Mesodermal cell (in vitro differentiated cells): ENCODE data around the gene CDYL.
"Not testable (repeated sequence)": the region's sequence is repeated elsewhere in the genome, so short reads cannot be mapped to it uniquely, and the experiment has no call there.

Experiments used
- H3K27ac ChIP-seq: 2 replicates; pipeline ENCODE4 v1.7.0; 2013; ENCODE audit warnings: mild to moderate bottlenecking, low read depth, low read length, moderate library complexity; ENCODE audit not compliant: severe bottlenecking
- H3K36me3 ChIP-seq: 2 replicates; pipeline ENCODE4 v1.7.1; 2013; ENCODE audit warnings: mild to moderate bottlenecking, low read length, moderate library complexity; ENCODE audit not compliant: control insufficient read depth, insufficient read depth
- H3K4me1 ChIP-seq: one replicate; pipeline ENCODE4 v1.7.1; 2013; ENCODE audit warnings: mild to moderate bottlenecking, low read length; ENCODE audit not compliant: insufficient read depth, control insufficient read depth, poor library complexity, severe bottlenecking
- H3K4me3 ChIP-seq: 2 replicates; pipeline ENCODE4 v1.7.0; 2013; ENCODE audit warnings: low read length, control low read depth, mild to moderate bottlenecking; ENCODE audit not compliant: insufficient read depth, poor library complexity, severe bottlenecking; ENCODE audit errors: extremely low read depth
- H3K9me3 ChIP-seq: 2 replicates; pipeline ENCODE4 v1.7.1; 2013; ENCODE audit warnings: mild to moderate bottlenecking, low read length, moderate library complexity; ENCODE audit not compliant: control insufficient read depth
- WGBS, 2 experiments: methylation state at CpG; one replicate each; pipeline ENCODE4 v1.1.5; 2013; ENCODE audit warnings: missing lambda C conversion rate in 2 of 2; ENCODE audit not compliant: insufficient coverage in 2 of 2; 5-methylcytosine and 5-hydroxymethylcytosine counted together

The CDYL gene

GRCh38 chr6:4815584-4815983 lies 39.4 kb downstream of the CDYL start:
- Histone ChIP-seq H3K9me3 (no peaks in the 10 kb centered on the region), H3K27ac (no peak overlapping the region), H3K36me3 (no peaks in the 10 kb centered on the region), H3K4me3 (no peak overlapping the region), H3K4me1 (peaks cover 22% of the 10 kb centered on the region)
- no CpG with 5 or more reads among the region's 2 CpGs for WGBS, 2 experiments

DNA sequence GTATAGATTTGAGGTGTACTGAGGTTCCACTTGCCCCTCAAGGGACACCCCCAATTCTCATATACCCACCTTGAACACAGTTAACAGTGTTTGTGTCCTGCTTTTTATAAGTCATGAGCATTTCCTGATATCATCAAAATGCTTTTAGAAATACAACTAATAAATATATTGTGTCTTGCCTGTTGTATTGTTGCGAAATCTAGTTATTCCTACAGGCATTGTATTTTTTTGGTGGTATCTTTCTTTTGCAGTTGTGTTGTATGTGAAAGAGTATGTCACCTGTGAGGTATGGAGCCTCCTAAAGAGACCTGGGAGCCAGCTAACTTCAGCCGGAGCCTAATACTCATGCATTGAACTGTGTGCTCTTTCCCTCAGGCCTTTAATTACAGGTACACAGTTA lies 40.7 kb downstream of the CDYL start:
- 80 to 100% methylated on average over 1 to 2 of the region's 2 CpGs for WGBS, 2 experiments

GRCh38 chr6:4817551-4817950 lies 41.3 kb downstream of the CDYL start:
- Histone ChIP-seq H3K4me3 (no peak overlapping the region), H3K4me1 (peaks cover 5% of the 10 kb centered on the region), H3K36me3 (no peaks in the 10 kb centered on the region), H3K9me3 (no peaks in the 10 kb centered on the region), H3K27ac (no peak overlapping the region)
- WGBS, 2 experiments, result 100% methylated on average over 1 of the region's 4 CpGs; no CpG with 5 or more reads in 1 of the 2 experiments

More for the DNA sequence above, 40.7 kb downstream of the CDYL start:
- Histone ChIP-seq H3K4me1 (peaks cover 11% of the 10 kb centered on the region), H3K27ac (no peak overlapping the region), H3K4me3 (no peak overlapping the region), H3K9me3 (no peaks in the 10 kb centered on the region), H3K36me3 (no peaks in the 10 kb centered on the region)

GRCh38 chr6:4818272-4818938 lies 42.2 kb downstream of the CDYL start:
- Histone ChIP-seq H3K27ac (no peak overlapping the region), H3K9me3 (no peaks in the 10 kb centered on the region), H3K36me3 (no peaks in the 10 kb centered on the region), H3K4me1 (peaks cover 4% of the 10 kb centered on the region), H3K4me3 (no peak overlapping the region)
- WGBS, 2 experiments, result 94 to 95% methylated on average over 3 of the region's 4 CpGs

DNA sequence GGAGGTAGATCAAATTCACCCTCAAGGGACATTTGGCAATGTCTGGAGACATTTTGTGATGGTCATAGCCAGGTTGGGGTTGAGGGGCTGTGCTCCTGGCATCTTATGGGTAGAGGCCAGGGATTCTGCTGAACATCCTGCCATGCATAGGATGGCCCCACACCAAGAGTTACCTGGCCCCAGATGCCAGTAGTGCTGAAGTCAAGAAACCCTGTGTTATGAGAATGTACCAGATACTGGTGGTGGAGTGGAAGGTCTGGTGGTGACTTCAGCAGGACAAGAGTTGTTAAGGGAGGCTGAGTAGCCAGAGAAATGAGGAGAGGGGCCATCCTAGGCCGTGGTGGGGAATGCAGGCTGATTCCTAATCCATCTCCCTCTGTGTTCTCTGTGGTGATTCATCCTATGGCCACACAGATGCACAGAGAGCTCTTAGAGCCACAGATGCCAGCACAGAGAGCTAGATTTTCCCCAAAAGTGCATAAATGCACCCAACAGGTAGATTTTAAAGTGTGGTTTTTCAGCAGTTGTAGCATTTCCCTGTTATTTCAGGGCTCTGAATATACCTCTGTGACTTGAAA lies 43.6 kb downstream of the CDYL start:
- Histone ChIP-seq H3K27ac (no peak overlapping the region), H3K9me3 (no peaks in the 10 kb centered on the region)
- WGBS, 2 experiments, result no CpG with 5 or more reads among the region's 1 CpG

DNA sequence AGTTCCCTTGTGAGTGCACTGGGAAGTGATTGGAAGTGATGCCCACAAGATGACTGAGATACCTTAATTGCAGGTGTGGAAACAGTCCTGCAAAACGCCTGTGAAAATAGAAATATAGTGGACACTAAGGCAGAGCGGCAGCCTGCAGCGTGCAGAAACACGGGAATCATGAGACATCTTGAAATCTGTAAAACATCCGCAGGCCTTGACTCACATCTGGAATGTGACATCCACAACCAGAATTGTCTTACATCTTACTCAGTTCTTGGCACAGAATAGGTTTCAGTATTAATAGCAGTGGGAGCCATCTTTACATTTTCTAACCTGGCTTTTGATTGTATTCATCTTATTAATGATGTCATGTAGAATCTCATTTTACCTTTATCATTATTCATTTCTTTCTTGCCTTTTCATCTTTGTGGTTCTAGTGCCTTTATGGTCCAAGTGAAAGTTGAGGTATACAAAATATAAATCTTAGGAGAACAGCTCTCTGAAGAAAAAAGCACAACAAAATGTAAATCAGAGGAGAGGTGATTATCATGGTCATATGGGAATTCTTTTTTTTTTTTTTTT lies 44.6 kb downstream of the CDYL start:
- Histone ChIP-seq H3K27ac (no peak overlapping the region), H3K9me3 (peaks cover 2% of the 10 kb centered on the region), H3K4me1 (peaks cover 4% of the 10 kb centered on the region), H3K36me3 (no peaks in the 10 kb centered on the region), H3K4me3 (no peak overlapping the region)
- 88 to 92% methylated on average over 5 of the region's 5 CpGs for WGBS, 2 experiments

More for the DNA sequence above, 43.6 kb downstream of the CDYL start:
- no peaks in the 10 kb centered on the region for H3K36me3 ChIP-seq
- no peak overlapping the region for H3K4me3 ChIP-seq
- peaks cover 4% of the 10 kb centered on the region for H3K4me1 ChIP-seq

DNA sequence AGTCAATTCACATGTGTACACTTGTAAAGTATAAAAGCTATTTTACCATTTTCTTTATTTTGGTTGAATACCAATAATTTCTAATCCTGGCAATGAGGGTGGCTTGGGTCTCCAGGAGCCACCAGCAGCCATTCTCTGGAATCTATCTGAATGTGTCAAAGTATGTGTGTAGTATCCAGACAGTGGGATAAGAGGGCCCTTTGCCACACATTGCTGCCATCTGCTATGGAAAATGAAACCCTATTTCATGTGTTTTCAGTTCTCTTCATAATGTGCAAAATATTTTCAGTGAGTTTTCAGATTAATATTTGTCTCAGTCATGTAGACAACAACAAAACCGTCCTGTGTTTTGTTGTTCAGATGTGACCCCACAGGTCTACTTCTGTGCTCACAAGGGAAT lies 46.3 kb downstream of the CDYL start:
- peaks cover 4% of the 10 kb centered on the region for H3K4me1 ChIP-seq
- no peak overlapping the region for H3K27ac ChIP-seq
- peaks cover 15% of the 10 kb centered on the region for H3K9me3 ChIP-seq
- no peaks in the 10 kb centered on the region for H3K36me3 ChIP-seq
- no peak overlapping the region for H3K4me3 ChIP-seq
- WGBS, 2 experiments, result 100% methylated on average over 1 of the region's 1 CpG; no CpG with 5 or more reads in 1 of the 2 experiments

- no peaks in the 10 kb centered on the region for H3K4me1 ChIP-seq
- WGBS, 2 experiments, result 100% methylated on average over 1 of the region's 3 CpGs
- H3K4me3 ChIP-seq, result no peak overlapping the region
- peaks cover 11% of the 10 kb centered on the region for H3K36me3 ChIP-seq
- peaks cover 37% of the 10 kb centered on the region for H3K9me3 ChIP-seq
- no peak overlapping the region for H3K27ac ChIP-seq
These were observed 52.0 kb downstream of the CDYL start for GRCh38 chr6:4828187-4828698.

DNA sequence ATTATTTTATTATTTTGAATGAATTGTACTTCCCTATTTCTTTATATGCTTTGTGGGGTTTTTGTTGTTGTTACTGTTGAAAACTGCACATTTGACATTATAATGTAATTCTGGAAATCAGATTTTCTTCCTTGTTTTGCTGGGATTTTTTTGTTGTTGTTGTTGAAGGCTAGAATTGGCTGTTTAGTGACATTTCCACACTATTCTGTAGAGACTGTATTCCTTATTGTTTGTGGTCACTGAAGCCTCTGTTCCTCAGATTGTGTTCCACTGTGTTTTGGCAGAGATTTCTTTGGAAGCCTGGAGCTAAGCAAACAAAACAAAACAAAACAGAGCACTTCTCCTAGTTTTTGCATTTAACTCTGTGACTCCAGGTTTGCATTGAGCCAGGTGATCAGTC lies 52.9 kb downstream of the CDYL start:
- Histone ChIP-seq H3K36me3 (peaks cover 11% of the 10 kb centered on the region), H3K27ac (no peak overlapping the region), H3K9me3 (peaks cover 37% of the 10 kb centered on the region), H3K4me3 (no peak overlapping the region), H3K4me1 (no peaks in the 10 kb centered on the region)

DNA sequence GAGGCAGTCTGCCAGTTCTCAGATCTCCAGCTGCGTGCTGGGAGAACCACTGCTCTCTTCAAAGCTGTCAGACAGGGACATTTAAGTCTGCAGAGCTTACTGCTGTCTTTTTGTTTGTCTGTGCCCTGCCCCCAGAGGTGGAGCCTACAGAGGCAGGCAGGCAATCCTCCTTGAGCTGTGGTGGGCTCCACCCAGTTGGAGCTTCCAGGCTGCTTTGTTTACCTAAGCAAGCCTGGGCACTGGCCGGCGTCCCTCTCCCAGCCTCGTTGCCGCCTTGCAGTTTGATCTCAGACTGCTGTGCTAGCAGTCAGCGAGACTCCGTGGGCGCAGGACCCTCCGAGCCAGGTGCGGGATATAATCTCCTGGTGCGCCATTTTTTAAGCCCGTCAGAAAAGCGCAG lies 59.3 kb downstream of the CDYL start:
- not testable (repeated sequence) for H3K4me3 ChIP-seq, H3K4me1 ChIP-seq, H3K27ac ChIP-seq, H3K36me3 ChIP-seq
- H3K9me3 ChIP-seq, result peaks cover 14% of the 10 kb centered on the region
- 90 to 97% methylated on average over 4 to 11 of the region's 13 CpGs for WGBS, 2 experiments

GRCh38 chr6:4840169-4840568 lies 64.0 kb downstream of the CDYL start:
- Histone ChIP-seq H3K9me3 (peaks cover 27% of the 10 kb centered on the region), H3K36me3 (peaks cover 15% of the 10 kb centered on the region), H3K27ac (no peak overlapping the region), H3K4me1 (no peaks in the 10 kb centered on the region), H3K4me3 (no peak overlapping the region)
- WGBS, 2 experiments, result 82% methylated on average over 3 of the region's 3 CpGs; no CpG with 5 or more reads in 1 of the 2 experiments
